Measurements from ENCODE around the gene TMSB4X.
A peak's percentile ranks its signal among the peaks of the same experiment; 100 is the strongest.

Gene TMSB4X

DNA sequence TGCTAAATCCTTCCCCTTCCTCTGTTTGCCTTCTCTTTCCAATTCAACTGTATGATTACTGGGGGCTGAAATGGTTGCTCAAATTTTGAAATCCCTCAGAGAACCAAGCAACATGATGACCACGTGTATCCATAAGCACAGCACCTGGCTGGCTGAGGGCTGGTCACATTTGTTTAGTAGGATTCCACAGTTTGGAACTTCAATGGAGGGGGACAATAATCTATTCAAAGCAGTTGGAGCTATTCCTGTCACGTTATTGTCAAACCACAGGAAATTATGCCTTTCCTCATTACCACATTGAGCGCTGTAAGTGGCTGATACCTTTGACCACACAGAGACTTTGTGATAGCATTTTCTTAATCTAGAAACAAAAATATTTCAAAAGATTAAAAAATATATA, 7.0 kb downstream of the TMSB4X start:
- peak overlapping the region; percentile 38; the same call in 1 of the 2 replicates for H3K9ac ChIP-seq (ENCODE audit: low read depth, low read length)
- H3K4me2 ChIP-seq (ENCODE audit: insufficient read depth, low read length): peak overlapping the region; percentile 38; the same call in 1 of the 2 replicates
- no peak for TF ChIP-seq EZH2 (IDR thresholded peaks at IDR 0.05; ENCODE audit: borderline replicate concordance, low read depth, low read length, severe bottlenecking)
- TF ChIP-seq, protein P1, sequence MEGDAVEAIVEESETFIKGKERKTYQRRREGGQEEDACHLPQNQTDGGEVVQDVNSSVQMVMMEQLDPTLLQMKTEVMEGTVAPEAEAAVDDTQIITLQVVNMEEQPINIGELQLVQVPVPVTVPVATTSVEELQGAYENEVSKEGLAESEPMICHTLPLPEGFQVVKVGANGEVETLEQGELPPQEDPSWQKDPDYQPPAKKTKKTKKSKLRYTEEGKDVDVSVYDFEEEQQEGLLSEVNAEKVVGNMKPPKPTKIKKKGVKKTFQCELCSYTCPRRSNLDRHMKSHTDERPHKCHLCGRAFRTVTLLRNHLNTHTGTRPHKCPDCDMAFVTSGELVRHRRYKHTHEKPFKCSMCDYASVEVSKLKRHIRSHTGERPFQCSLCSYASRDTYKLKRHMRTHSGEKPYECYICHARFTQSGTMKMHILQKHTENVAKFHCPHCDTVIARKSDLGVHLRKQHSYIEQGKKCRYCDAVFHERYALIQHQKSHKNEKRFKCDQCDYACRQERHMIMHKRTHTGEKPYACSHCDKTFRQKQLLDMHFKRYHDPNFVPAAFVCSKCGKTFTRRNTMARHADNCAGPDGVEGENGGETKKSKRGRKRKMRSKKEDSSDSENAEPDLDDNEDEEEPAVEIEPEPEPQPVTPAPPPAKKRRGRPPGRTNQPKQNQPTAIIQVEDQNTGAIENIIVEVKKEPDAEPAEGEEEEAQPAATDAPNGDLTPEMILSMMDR (IDR thresholded peaks at IDR 0.05; ENCODE audit: borderline replicate concordance, extremely low read depth, low read length, poor library complexity, severe bottlenecking): no peak
- DNase-seq: no peak
- peaks cover 20% of the 10 kb centered on the region for H3K79me2 ChIP-seq (ENCODE audit: insufficient read depth, low read length)
- H3K27me3 ChIP-seq (ENCODE audit: insufficient read depth, low read length, poor library complexity): no peaks in the 10 kb centered on the region
- no peak overlapping the region for H2AFZ ChIP-seq (ENCODE audit: low read depth, low read length)
- no peak overlapping the region for H3K4me3 ChIP-seq (ENCODE audit: low read depth in 1 of 2, low read length in 2 of 2)
- peaks cover 85% of the 10 kb centered on the region for H3K4me1 ChIP-seq (ENCODE audit: insufficient read depth, low read length)
- H3K27ac ChIP-seq (ENCODE audit: low read length): peak overlapping the region; percentile 91
- 0 out of 3 replicates have a peak, but pooled peaks have one; percentile 7 for ATAC-seq (ENCODE audit: insufficient read depth, low read depth)
- H3K36me3 ChIP-seq (ENCODE audit: insufficient read depth, low read length): peaks cover 13% of the 10 kb centered on the region
- H4K20me1 ChIP-seq (ENCODE audit: insufficient read depth, low read length): no peaks in the 10 kb centered on the region
- no peaks in the 10 kb centered on the region for H3K9me3 ChIP-seq (ENCODE audit: insufficient read depth, low read length, severe bottlenecking)

DNA sequence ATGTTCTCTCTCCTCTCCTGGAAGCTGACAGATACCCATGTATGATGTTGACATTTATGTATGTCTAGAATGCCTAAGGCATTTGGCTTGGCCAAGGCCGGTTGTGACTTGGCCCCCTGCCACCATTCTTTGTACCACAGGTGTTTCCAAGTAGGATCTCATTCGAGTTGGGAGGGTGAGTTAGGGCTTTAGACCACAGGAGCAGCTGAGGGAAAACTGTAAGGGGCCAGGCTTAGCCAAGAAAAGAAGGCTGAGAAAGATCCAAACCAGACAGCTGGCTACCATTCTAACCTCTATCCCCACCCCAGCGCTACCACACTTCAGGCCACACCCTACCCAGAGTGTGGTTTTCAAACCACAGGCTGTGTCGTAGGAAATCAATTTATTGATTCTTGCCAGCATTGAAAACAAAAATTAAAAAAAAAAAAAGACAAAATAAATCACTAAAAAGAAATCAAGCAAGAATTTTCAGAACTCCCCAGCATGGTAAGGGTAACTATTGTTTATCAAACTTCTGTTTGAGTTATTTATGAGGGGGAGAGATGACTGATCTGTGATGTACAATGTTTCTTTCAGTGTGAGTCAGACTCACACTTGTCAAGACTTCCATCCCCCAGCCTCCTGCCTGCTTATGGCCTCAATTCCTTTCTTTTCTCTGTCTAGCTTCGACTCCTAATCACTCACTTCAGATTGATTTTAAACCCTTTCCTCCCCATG, 9.9 kb downstream of the TMSB4X start:
- Histone ChIP-seq H3K4me1 (ENCODE audit: insufficient read depth, low read length) (peaks cover 65% of the 10 kb centered on the region), H3K9me3 (ENCODE audit: insufficient read depth, low read length, severe bottlenecking) (no peaks in the 10 kb centered on the region), H3K9ac (ENCODE audit: low read depth, low read length) (peak overlapping the region; percentile 40), H3K27me3 (ENCODE audit: insufficient read depth, low read length, poor library complexity) (no peaks in the 10 kb centered on the region), H2AFZ (ENCODE audit: low read depth, low read length) (no peak overlapping the region), H3K4me2 (ENCODE audit: insufficient read depth, low read length) (peak overlapping the region; percentile 40), H3K79me2 (ENCODE audit: insufficient read depth, low read length) (0 out of 2 replicates have a peak, but pooled peaks cover 2% of the 10 kb centered on the region), H3K27ac (ENCODE audit: low read length) (peak overlapping the region; percentile 88), H3K4me3 (ENCODE audit: low read depth in 1 of 2, low read length in 2 of 2) (no peak overlapping the region; a peak in 1 of 4 replicates), H4K20me1 (ENCODE audit: insufficient read depth, low read length) (no peaks in the 10 kb centered on the region), H3K36me3 (ENCODE audit: insufficient read depth, low read length) (no peaks in the 10 kb centered on the region)
- peak; percentile 78 for ATAC-seq (ENCODE audit: insufficient read depth, low read depth)
- TF ChIP-seq, protein P1 (IDR thresholded peaks at IDR 0.05; ENCODE audit: borderline replicate concordance, extremely low read depth, low read length, poor library complexity, severe bottlenecking): no peak
- TF ChIP-seq EZH2 (IDR thresholded peaks at IDR 0.05; ENCODE audit: borderline replicate concordance, low read depth, low read length, severe bottlenecking): no peak
- DNase-seq: peak; percentile 81

DNA sequence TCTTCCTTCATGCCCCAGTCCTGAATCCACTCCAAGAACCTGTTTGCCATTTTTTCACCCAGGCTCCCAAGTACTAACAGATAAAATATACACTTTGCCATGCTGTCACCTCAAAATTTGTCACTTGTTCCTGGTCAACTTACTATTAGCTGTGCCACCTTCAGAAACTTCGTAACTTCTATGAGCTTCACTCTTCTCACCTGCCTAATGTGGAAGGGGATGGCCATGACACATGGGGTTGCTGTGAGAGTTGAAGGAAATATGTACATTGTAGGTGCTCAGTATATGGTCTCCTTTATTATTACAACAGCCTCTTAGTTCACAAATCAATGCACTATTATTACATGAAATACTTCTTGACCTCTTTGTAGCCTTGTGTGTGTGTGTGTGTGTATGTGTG, 10.4 kb downstream of the TMSB4X start:
- Histone ChIP-seq H3K36me3 (ENCODE audit: insufficient read depth, low read length) (no peaks in the 10 kb centered on the region), H3K4me1 (ENCODE audit: insufficient read depth, low read length) (peaks cover 59% of the 10 kb centered on the region), H3K27me3 (ENCODE audit: insufficient read depth, low read length, poor library complexity) (no peaks in the 10 kb centered on the region), H3K4me3 (ENCODE audit: low read depth in 1 of 2, low read length in 2 of 2) (no peak overlapping the region), H3K9me3 (ENCODE audit: insufficient read depth, low read length, severe bottlenecking) (no peaks in the 10 kb centered on the region), H3K4me2 (ENCODE audit: insufficient read depth, low read length) (peak overlapping the region; percentile 40; the same call in 1 of the 2 replicates), H2AFZ (ENCODE audit: low read depth, low read length) (no peak overlapping the region), H3K79me2 (ENCODE audit: insufficient read depth, low read length) (0 out of 2 replicates have a peak, but pooled peaks cover 2% of the 10 kb centered on the region), H4K20me1 (ENCODE audit: insufficient read depth, low read length) (no peaks in the 10 kb centered on the region), H3K9ac (ENCODE audit: low read depth, low read length) (peak overlapping the region; percentile 40; the same call in 1 of the 2 replicates), H3K27ac (ENCODE audit: low read length) (peak overlapping the region; percentile 88)
- TF ChIP-seq, protein P1 (IDR thresholded peaks at IDR 0.05; ENCODE audit: borderline replicate concordance, extremely low read depth, low read length, poor library complexity, severe bottlenecking): no peak
- TF ChIP-seq EZH2 (IDR thresholded peaks at IDR 0.05; ENCODE audit: borderline replicate concordance, low read depth, low read length, severe bottlenecking): no peak
- ATAC-seq (ENCODE audit: insufficient read depth, low read depth) (no peak), DNase-seq (no peak)

Measured in DND-41 (cell line).